BE2C (cell line): Measurements from ENCODE around the gene ERGIC3.

ENCODE experiments used
- DNase-seq: peaks from one replicate; pipeline ENCODE4 v3.0.0-alpha.2; 2020
- H3K27me3 ChIP-seq: fragments of 250-450 bp; sonication (Bioruptor Pico); 2 replicates; pipeline ENCODE4 v1.5.1; 2020; ENCODE audit warnings: mild to moderate bottlenecking
- H3K36me3 ChIP-seq: fragments of 250-450 bp; sonication (Bioruptor Pico); 2 replicates; pipeline ENCODE4 v1.5.1; 2020; ENCODE audit warnings: mild to moderate bottlenecking
- H3K4me1 ChIP-seq: fragments of 250-450 bp; sonication (Bioruptor Pico); 2 replicates; pipeline ENCODE4 v1.5.1; 2020
- H3K4me3 ChIP-seq: 2 replicates; pipeline ENCODE4 v1.5.1; 2011; ENCODE audit warnings: low read depth, low read length
- H3K9me3 ChIP-seq: fragments of 250-450 bp; sonication (Bioruptor Pico); 2 replicates; pipeline ENCODE4 v1.5.1; 2020
- CTCF ChIP-seq: IDR thresholded peaks from 2 replicates; pipeline ENCODE4 v1.5.1; 2012; ENCODE audit warnings: mild to moderate bottlenecking, low read depth, low read length

ERGIC3 gene

GRCh38 chr20:35592339-35592974 is 50.6 kb downstream of the ERGIC3 start:
- no peak for TF ChIP-seq CTCF
- no peak for DNase-seq
- Histone ChIP-seq H3K36me3 (no peaks in the 10 kb centered on the region), H3K9me3 (no peaks in the 10 kb centered on the region), H3K27me3 (no peaks in the 10 kb centered on the region), H3K4me3 (no peak overlapping the region), H3K4me1 (no peaks in the 10 kb centered on the region)

DNA sequence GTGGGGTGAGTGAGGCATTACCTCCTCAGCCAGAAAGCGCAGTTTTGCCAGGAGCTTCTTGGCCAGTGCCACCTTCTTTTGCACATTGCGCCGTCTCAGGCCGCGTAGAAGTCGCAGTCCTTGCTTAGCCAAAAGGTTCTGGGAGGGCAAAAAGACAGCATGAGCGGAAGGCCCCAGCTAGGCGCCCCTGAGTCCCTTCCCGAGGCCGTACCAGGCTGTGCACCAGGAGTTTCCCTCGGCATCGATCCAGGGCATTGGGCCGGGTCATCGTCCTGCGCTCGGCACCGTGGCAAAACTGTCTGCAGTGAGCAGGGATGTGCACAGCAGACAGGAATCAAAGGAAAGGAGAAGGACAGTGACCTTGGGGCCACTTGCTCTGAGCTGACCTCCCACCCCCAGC is 53.6 kb downstream of the ERGIC3 start:
- no peak for DNase-seq
- H3K4me1 ChIP-seq, result no peaks in the 10 kb centered on the region
- H3K9me3 ChIP-seq, result no peaks in the 10 kb centered on the region

GRCh38 chr20:35595901-35596300 is 54.0 kb downstream of the ERGIC3 start:
- Histone ChIP-seq H3K4me3 (no peak overlapping the region), H3K36me3 (no peaks in the 10 kb centered on the region), H3K9me3 (no peaks in the 10 kb centered on the region), H3K27me3 (no peaks in the 10 kb centered on the region), H3K4me1 (no peaks in the 10 kb centered on the region)
- DNase-seq, result no peak
- no peak for TF ChIP-seq CTCF

More for the DNA sequence above, 53.6 kb downstream of the ERGIC3 start:
- Histone ChIP-seq H3K4me3 (no peak overlapping the region), H3K27me3 (no peaks in the 10 kb centered on the region), H3K36me3 (no peaks in the 10 kb centered on the region)
- TF ChIP-seq CTCF, result no peak

- H3K4me3 ChIP-seq, result no peak overlapping the region
- no peak for TF ChIP-seq CTCF
- no peaks in the 10 kb centered on the region for H3K4me1 ChIP-seq
- no peak for DNase-seq
- H3K36me3 ChIP-seq, result no peaks in the 10 kb centered on the region
- no peaks in the 10 kb centered on the region for H3K9me3 ChIP-seq
- peaks cover 9% of the 10 kb centered on the region for H3K27me3 ChIP-seq
Observed at GRCh38 chr20:35597186-35597585, 55.3 kb downstream of the ERGIC3 start.

DNA sequence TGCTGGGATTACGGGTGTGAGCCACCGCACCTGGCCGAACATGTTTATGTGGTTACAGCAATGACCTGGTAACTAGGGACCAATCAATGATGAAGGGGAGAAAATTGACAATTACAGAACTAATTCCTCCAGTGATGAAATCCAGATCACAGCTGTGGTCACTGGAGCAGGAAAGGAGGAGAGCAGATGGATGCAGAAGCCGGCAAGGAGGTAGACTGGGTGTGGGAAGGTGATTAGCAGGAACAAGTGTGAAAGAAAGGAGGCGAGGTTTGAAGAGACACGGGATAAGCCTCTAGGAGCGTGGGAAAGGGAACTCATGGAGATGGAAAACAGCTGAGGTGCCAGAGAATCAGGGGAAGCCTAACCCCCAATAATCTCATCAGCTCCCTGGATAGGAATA is 56.6 kb downstream of the ERGIC3 start:
- Histone ChIP-seq H3K9me3 (no peaks in the 10 kb centered on the region), H3K4me3 (no peak overlapping the region), H3K27me3 (peaks cover 9% of the 10 kb centered on the region), H3K4me1 (no peaks in the 10 kb centered on the region), H3K36me3 (no peaks in the 10 kb centered on the region)
- no peak for DNase-seq
- no peak for TF ChIP-seq CTCF

DNA sequence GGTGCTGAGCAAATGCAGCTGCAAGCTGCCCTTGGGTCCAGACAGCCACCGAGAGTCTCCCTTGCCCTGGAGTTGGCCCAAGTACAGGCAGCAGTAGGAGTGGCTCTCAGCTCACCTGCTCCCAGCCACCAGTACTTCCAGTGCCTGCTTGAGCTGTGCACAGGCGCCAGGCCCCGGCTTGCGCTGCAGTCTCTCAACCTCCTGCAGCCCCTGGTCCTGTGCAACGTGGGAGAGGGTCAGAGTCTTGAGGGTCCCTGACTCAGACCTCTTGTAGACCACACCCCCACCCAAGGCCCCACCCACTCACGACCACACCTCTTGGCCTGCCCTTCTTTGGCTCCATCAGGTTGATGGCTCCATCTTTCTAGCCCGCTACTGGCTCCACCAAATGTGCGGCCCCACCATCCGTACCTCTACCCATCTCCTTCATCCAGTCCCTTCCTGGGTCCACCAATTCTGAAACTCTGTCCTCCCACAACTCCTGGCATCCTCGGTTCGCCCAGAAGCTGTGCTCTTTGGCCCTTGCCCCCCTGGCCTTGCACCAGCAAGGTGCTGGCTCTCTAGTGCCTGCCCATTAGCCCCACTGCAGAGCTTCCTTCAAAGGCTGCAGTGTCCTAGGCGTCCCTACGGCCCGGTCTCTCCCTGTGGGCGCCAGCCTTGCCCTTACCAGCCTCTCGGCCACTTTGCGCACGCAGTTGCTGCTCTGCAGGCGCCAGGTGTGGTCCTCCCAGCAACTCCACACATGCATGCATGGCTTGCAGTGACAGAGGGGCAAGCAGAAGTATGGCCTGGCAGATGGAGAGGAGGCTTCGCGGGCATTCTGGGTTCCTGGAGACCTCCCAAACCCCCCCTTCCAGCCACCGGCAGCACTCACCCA is 57.3 kb downstream of the ERGIC3 start:
- Histone ChIP-seq H3K4me3 (no peak overlapping the region), H3K9me3 (no peaks in the 10 kb centered on the region), H3K27me3 (peaks cover 9% of the 10 kb centered on the region), H3K36me3 (no peaks in the 10 kb centered on the region), H3K4me1 (no peaks in the 10 kb centered on the region)
- no peak for DNase-seq
- TF ChIP-seq CTCF, result no peak
